Osteocyte (in vitro differentiated cells): ENCODE results near the gene AADACL4. TPM values are rescaled to one million over a fixed set of nuclear protein-coding genes. Genes with fewer than 3 reads are reported as not detected.

Experiments
- DNase-seq: peaks from one replicate; pipeline ENCODE4 v3.0.0; 2021; ENCODE audit warnings: mixed read lengths; ENCODE audit not compliant: unreplicated experiment; ENCODE audit errors: extremely low spot score
- H3K27ac Mint-ChIP-seq: one replicate; pipeline ENCODE4 v1.8.0; 2021; ENCODE audit warnings: mild to moderate bottlenecking, mixed read lengths; ENCODE audit not compliant: unreplicated experiment
- H3K27me3 Mint-ChIP-seq: one replicate; pipeline ENCODE4 v1.8.0; 2021; ENCODE audit warnings: mixed read lengths; ENCODE audit not compliant: unreplicated experiment
- H3K36me3 Mint-ChIP-seq: one replicate; pipeline ENCODE4 v1.8.0; 2021; ENCODE audit warnings: mixed read lengths; ENCODE audit not compliant: unreplicated experiment
- H3K4me1 Mint-ChIP-seq: one replicate; pipeline ENCODE4 v1.8.0; 2021; ENCODE audit warnings: mixed read lengths; ENCODE audit not compliant: unreplicated experiment
- H3K4me3 Mint-ChIP-seq: one replicate; pipeline ENCODE4 v1.8.0; 2021; ENCODE audit warnings: mild to moderate bottlenecking, moderate library complexity, mixed read lengths; ENCODE audit not compliant: unreplicated experiment
- H3K9me3 Mint-ChIP-seq: one replicate; pipeline ENCODE4 v1.8.0; 2021; ENCODE audit warnings: mixed read lengths; ENCODE audit not compliant: unreplicated experiment
- total RNA-seq: library from RNA; stranded (reverse); gene quantifications from 2 replicates; pipeline ENCODE4 v1.2.1, GENCODE V29; 2021
- TF ChIP-seq, protein P1 (sequence below): fragments of 200-600 bp; sonication (generic); IDR thresholded peaks from 2 replicates; pipeline ENCODE4 v1.5.0; 2021; ENCODE audit warnings: antibody characterized with exemption, mild to moderate bottlenecking, moderate library complexity

Gene AADACL4
- total RNA-seq, 1 donor from 2014 or later = not detected

DNA sequence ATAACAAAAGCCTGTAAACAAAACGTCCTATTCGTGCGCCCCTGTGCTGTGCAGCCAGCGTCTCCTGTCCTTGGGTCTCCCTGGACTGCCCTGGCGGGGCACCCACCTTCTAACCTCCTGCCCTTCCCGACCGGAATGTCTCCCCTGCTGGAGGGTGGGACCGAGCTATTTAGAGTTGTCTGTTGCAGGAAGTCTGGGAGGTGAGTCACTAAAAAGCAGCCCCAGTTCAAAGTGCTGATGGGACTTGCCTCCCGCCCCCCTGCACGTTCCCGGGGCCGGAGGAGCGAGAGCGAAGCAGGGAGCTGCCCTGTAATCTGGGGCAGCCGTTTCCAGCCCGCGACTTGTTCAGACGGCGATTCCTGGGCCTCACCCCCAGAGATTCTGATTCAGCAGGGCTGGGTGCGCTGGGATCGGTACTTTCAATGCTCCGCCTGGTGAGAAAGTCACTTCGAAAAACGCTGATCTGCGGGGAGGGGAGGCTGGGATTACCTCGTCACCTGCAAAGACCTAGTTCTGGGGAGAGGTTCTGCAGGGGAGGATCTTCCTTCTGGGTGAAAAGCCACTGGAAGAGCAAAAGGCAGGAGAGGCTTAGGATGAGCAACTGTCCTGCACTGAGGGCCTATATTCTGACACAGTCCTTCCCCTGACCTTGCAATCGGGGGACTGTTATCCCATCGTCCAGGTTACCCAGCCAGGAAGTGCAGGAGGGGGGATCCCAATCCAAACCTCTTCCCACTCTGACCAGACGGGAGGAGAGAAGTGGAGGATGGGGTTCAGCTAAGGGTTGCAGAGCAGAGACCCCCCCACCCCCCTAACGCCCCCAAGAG is 24.7 kb upstream of the AADACL4 start:
- TF ChIP-seq, protein P1, sequence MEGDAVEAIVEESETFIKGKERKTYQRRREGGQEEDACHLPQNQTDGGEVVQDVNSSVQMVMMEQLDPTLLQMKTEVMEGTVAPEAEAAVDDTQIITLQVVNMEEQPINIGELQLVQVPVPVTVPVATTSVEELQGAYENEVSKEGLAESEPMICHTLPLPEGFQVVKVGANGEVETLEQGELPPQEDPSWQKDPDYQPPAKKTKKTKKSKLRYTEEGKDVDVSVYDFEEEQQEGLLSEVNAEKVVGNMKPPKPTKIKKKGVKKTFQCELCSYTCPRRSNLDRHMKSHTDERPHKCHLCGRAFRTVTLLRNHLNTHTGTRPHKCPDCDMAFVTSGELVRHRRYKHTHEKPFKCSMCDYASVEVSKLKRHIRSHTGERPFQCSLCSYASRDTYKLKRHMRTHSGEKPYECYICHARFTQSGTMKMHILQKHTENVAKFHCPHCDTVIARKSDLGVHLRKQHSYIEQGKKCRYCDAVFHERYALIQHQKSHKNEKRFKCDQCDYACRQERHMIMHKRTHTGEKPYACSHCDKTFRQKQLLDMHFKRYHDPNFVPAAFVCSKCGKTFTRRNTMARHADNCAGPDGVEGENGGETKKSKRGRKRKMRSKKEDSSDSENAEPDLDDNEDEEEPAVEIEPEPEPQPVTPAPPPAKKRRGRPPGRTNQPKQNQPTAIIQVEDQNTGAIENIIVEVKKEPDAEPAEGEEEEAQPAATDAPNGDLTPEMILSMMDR = no peak
- DNase-seq = no peak
- H3K9me3 Mint-ChIP-seq = no peaks in the 10 kb centered on the region
- peak overlapping the region; percentile 87 for H3K27ac Mint-ChIP-seq
- H3K27me3 Mint-ChIP-seq = no peaks in the 10 kb centered on the region
- peak overlapping the region; percentile 88 for H3K4me3 Mint-ChIP-seq
- peaks cover 80% of the 10 kb centered on the region for H3K4me1 Mint-ChIP-seq
- peaks cover 4% of the 10 kb centered on the region for H3K36me3 Mint-ChIP-seq

DNA sequence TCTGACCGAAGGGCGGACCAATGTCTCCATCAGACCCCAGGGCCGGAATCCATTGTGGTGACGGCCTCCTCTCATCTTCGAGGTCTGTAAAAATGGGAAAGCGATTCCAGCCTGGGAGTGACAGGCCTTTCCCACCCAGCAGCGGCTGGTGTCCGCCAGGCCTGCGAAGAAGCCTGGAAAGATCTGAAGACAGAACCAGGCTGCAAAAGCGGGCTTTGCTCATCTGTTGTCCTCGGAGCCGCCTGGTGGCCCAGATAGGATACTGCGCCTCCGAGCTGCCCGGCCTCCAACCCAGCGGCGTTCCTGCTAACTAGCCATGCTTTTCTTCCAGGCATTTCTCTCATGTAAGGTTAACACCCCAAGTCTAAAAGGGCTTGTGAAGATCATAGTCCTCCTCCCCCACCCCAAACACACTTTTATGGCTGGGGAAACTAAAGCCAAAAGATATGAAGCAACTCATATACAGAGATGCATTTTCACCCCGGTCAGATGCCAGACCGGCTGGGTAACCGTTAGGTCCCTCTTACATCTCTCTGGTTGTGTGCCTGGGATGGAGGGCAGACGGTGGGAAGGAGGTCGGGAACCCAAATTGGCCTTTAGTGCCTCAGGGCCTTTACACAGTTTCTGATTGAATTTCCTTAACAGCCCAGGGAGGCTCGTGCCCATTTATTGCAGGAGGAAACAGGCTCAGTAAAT is 23.9 kb upstream of the AADACL4 start:
- Mint-ChIP-seq H3K4me3 (peak overlapping the region; percentile 56), H3K27ac (peak overlapping the region; percentile 87), H3K27me3 (no peaks in the 10 kb centered on the region), H3K36me3 (peaks cover 2% of the 10 kb centered on the region), H3K4me1 (peaks cover 73% of the 10 kb centered on the region), H3K9me3 (no peaks in the 10 kb centered on the region)
- DNase-seq = peak; percentile 95
- TF ChIP-seq, protein P1 = peak; percentile 94

DNA sequence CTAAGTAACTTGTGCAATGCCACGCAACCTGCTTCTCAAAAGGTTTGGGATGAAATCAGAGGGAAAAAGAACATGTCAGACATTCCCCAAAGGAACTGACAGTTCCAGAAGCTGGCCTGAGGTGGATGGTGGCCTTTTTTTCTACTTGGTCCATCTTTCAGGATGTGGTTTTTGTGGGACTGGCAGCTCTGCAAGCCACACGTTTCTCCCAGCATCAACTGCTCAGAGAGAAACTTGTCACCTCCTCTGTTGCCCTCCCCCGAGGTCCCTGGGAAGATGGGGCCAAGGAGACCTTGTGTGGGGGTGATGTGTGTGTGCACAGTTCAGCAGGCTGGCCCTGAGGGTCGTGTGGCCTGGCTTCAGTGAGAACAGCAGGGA is 23.4 kb upstream of the AADACL4 start:
- no peaks in the 10 kb centered on the region for H3K9me3 Mint-ChIP-seq
- TF ChIP-seq, protein P1 = no peak
- H3K27ac Mint-ChIP-seq = no peak overlapping the region
- peaks cover 67% of the 10 kb centered on the region for H3K4me1 Mint-ChIP-seq
- DNase-seq = no peak
- no peaks in the 10 kb centered on the region for H3K27me3 Mint-ChIP-seq
- H3K4me3 Mint-ChIP-seq = no peak overlapping the region
- H3K36me3 Mint-ChIP-seq = peaks cover 2% of the 10 kb centered on the region

DNA sequence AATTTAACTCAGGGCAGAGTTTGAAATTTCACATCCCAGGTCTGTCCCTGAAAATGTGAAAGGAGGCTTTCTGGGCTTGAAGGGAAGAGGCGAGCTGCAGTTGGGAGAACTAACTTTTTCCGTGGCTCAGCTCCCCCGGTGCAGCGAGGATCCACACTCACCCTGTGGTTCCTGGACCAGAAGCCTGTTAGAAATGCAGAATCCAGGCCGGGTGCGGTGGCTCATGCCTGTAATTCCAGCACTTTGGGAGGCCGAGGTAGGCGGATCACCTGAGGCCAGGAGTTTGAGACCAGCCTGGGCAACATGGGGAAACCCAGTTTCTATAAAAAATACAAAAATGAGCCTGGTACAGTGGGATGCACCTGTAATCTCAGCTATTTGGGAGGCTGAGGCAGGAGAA is 23.0 kb upstream of the AADACL4 start:
- no peak for DNase-seq
- TF ChIP-seq, protein P1 = no peak
- Mint-ChIP-seq H3K27me3 (no peaks in the 10 kb centered on the region), H3K27ac (no peak overlapping the region), H3K36me3 (peaks cover 2% of the 10 kb centered on the region), H3K4me3 (no peak overlapping the region), H3K9me3 (no peaks in the 10 kb centered on the region), H3K4me1 (peaks cover 63% of the 10 kb centered on the region)
